ENCODE measurements around the gene MEIS1. TPM values are rescaled to one million over a fixed set of nuclear protein-coding genes. Genes with fewer than 3 reads are reported as not detected.

The MEIS1 gene
- total RNA-seq, 1 experiment from 2014 or later = 11.5 TPM

- Mint-ChIP-seq H3K27me3 (ENCODE audit: unreplicated experiment) (no peaks in the 10 kb centered on the region), H3K9me3 (ENCODE audit: low read depth, unreplicated experiment) (no peaks in the 10 kb centered on the region), H3K36me3 (ENCODE audit: insufficient read depth, unreplicated experiment) (peaks cover 17% of the 10 kb centered on the region), H3K4me1 (ENCODE audit: low read depth, unreplicated experiment) (peaks cover 8% of the 10 kb centered on the region), H3K4me3 (ENCODE audit: low read depth, unreplicated experiment) (no peak overlapping the region), H3K27ac (ENCODE audit: unreplicated experiment) (no peak overlapping the region)
- BruUV-seq (replicated peaks) = no TSS peak
- TF ChIP-seq CTCF (IDR thresholded peaks at IDR 0.05; ENCODE audit: unreplicated experiment) = no peak
- no peak for DNase-seq
- CTCF ChIA-PET = interaction anchor here (0.6 to 0.8 kb wide), 3 partner anchors 114 to 1398 kb away, joined by 3 to 5 read pairs (median 5); no protein-coding TSS in a partner anchor
- intact Hi-C loops (cut with micrococcal nuclease; ENCODE audit: unreplicated experiment) = loop anchor here (5.0 to 10.0 kb wide), 4 partner anchors 58 to 886 kb away; no protein-coding TSS in a partner anchor
These were observed 4.2 kb downstream of the MEIS1 start for GRCh38 chr2:66438891-66439811.

- H3K9me3 Mint-ChIP-seq (ENCODE audit: low read depth, unreplicated experiment) = no peaks in the 10 kb centered on the region
- intact Hi-C loops (cut with micrococcal nuclease; ENCODE audit: unreplicated experiment) = loop anchor here (5.0 to 10.0 kb wide), 4 partner anchors 57 to 885 kb away; no protein-coding TSS in a partner anchor
- H3K36me3 Mint-ChIP-seq (ENCODE audit: insufficient read depth, unreplicated experiment) = peaks cover 9% of the 10 kb centered on the region
- H3K27ac Mint-ChIP-seq (ENCODE audit: unreplicated experiment) = no peak overlapping the region
- no peak for DNase-seq
- H3K27me3 Mint-ChIP-seq (ENCODE audit: unreplicated experiment) = no peaks in the 10 kb centered on the region
- no peak overlapping the region for H3K4me3 Mint-ChIP-seq (ENCODE audit: low read depth, unreplicated experiment)
- peaks cover 8% of the 10 kb centered on the region for H3K4me1 Mint-ChIP-seq (ENCODE audit: low read depth, unreplicated experiment)
- CTCF ChIA-PET = no interaction called here
- no TSS peak for BruUV-seq (replicated peaks)
- TF ChIP-seq CTCF (IDR thresholded peaks at IDR 0.05; ENCODE audit: unreplicated experiment) = no peak
These were observed 5.1 kb downstream of the MEIS1 start for GRCh38 chr2:66439812-66440542.

- Mint-ChIP-seq H3K9me3 (ENCODE audit: low read depth, unreplicated experiment) (no peaks in the 10 kb centered on the region), H3K4me1 (ENCODE audit: low read depth, unreplicated experiment) (peaks cover 8% of the 10 kb centered on the region)
These were observed 6.0 kb downstream of the MEIS1 start for GRCh38 chr2:66440708-66441497.

More at GRCh38 chr2:66440708-66441497, 6.0 kb downstream of the MEIS1 start:
- no peak for DNase-seq
- TF ChIP-seq CTCF (IDR thresholded peaks at IDR 0.05; ENCODE audit: unreplicated experiment) = no peak
- no TSS peak for BruUV-seq (replicated peaks)
- Mint-ChIP-seq H3K27ac (ENCODE audit: unreplicated experiment) (no peak overlapping the region), H3K36me3 (ENCODE audit: insufficient read depth, unreplicated experiment) (no peaks in the 10 kb centered on the region), H3K4me3 (ENCODE audit: low read depth, unreplicated experiment) (no peak overlapping the region), H3K27me3 (ENCODE audit: unreplicated experiment) (no peaks in the 10 kb centered on the region)
- intact Hi-C loops (cut with micrococcal nuclease; ENCODE audit: unreplicated experiment) = no loop called here
- CTCF ChIA-PET = no interaction called here

Measured in Calu3 (cell line).